NCI-H1694 treated with DMSO at 0.1 percent for 48 hours (cell line): ENCODE results near the gene SYCP2L.
"Not testable (repeated sequence)": the region's sequence is repeated elsewhere in the genome, so short reads cannot be mapped to it uniquely, and the experiment has no call there.

Experiments
- DNase-seq: peaks from one replicate; lab custom pipeline; 2025; lab: John Stamatoyannopoulos, UW

SYCP2L gene

GRCh38 chr6:10880366-10880765, 6.5 kb upstream of the SYCP2L start:
- DNase-seq: no peak

GRCh38 chr6:10882253-10882630, 4.6 kb upstream of the SYCP2L start:
- DNase-seq: not testable (repeated sequence)

DNA sequence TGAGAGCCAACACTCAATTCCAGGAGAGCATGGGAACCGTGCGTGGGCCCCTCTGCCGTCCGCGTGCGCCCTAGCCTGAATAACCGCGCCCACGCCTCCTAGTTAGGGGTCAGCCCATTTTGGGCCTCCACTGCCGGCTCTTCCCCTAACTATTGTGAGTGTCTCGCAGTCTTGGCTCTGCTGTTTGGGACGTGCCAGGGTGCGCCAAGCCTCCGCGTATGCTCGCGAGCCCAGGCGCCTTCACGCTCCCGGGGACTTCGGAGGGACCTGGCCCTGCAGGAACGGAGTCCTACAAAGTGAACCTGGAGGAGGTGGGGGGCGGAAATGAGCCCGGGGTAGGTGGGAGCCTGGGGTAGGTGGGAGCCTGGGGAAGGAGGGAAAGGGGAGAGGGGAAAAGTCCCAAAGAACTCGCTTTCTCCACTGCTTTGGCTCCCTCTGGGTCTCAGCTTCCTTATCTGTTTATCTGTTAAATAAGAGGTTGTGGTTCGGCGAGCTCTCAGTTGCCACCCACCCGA, 4.1 kb upstream of the SYCP2L start:
- no peak for DNase-seq

DNA sequence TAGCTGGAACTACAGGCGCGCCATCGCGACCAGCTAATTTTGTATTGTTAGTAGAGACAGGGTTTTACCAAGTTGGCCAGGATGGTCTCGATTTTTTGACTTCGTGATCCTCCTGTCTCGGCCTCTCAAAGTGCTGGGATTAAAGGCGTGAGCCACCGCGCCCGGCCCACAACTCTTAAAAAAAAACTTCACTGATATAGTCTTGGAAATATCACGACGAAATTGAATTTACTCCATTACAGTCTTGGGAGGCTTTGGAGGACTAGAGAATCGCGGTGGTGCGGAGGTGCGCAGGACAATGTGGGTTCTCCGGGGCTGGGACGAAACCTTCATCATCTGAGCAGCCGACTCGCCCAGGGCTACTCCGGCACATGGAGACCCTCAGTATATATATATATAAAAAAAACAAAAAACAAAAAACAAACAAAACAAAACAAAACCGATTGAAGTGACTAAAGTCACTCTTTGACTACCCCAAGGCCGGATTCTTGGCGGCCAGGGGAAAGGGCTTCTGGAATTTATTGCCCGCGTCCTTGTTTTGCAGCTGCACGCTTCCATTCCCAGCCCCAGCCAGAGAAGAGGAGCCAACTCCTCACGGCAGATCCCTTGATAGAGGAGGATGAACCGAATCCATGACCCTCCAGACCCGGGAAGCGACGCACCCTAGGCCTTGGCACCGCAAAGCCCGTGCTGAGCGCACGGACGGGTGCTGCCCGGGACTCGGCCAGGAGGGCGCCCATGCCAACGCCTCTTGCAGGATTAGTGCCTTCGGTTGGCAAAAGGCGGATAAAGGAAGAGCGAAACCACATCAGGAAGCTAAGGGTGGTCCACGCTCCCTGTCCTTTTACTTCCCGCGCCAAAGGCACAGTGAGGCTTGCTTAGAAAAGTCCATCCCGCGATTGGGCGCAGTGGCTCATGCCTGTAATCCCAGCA, 3.3 kb upstream of the SYCP2L start:
- no peak for DNase-seq

- DNase-seq: no peak
These were observed 2.4 kb upstream of the SYCP2L start for GRCh38 chr6:10884245-10884972.

GRCh38 chr6:10886365-10886690, 524 bp upstream of the SYCP2L start:
- DNase-seq: not testable (repeated sequence)

- DNase-seq: no peak
These were observed 3.3 kb downstream of the SYCP2L start for GRCh38 chr6:10890151-10890550.

GRCh38 chr6:10891960-10892359, 5.1 kb downstream of the SYCP2L start:
- DNase-seq: no peak

GRCh38 chr6:10894958-10895357, 8.1 kb downstream of the SYCP2L start:
- no peak for DNase-seq

DNA sequence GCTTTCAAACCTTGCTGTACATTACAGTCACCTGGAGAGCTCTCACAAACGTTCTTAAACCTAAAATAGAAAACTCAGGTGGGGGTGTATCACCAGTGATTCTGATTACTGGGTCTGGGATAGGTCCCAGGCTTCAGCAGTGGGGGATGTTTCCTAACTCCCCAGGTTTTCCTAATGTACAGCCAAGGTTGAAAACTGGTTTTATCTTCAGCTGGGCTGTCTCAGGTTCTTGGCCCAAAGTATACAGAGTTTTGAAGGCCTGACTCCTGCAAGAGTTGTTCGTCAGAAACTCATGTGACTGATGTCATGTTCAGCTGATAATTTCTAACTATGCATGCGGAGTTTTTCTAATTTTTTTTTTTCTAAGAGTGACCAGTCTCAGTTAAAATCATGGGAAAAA, 9.8 kb downstream of the SYCP2L start:
- no peak for DNase-seq

DNA sequence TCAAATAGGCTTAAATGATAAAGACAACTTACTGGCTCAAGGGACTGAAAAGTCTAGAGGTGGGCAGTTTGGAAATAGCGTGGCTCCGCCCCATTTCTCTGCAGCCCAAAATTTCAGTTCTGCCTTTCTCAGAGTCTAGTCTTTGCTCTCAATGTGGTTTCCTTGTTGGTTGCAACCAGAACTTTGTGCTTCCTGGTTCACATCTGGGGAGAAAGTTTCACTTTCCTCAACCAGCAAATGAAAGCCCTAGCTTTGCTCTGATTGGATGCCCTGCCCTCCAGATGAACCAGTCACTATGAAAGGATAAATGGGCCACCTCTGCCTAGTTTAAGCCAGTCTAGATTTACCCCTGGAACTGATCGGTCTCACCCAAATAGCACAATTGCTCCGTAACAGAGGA, 14.9 kb downstream of the SYCP2L start:
- DNase-seq: no peak

DNA sequence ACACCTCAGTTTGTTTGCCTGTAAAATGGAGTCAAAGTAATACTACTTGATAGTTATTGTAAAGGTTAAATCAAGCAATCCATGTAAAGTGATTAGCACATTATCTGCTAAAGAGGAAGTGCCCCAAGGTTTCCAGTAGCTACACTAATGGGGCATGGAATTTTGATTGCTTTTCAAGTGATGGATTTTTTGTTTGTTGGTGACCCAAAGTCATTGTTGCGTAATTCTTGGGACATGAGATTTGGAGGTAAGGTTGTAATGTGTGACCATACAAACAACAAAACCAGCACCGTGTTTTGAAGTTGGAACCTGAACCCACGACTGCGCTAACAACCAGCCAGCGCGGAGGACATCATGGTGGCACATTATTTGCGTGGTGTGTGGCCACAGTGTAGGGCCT, 17.2 kb downstream of the SYCP2L start:
- no peak for DNase-seq

GRCh38 chr6:10908228-10908627, 21.4 kb downstream of the SYCP2L start:
- no peak for DNase-seq

GRCh38 chr6:10919520-10919919, 32.7 kb downstream of the SYCP2L start:
- not testable (repeated sequence) for DNase-seq

- DNase-seq: no peak
These were observed 46.3 kb downstream of the SYCP2L start for GRCh38 chr6:10933126-10933525.

DNA sequence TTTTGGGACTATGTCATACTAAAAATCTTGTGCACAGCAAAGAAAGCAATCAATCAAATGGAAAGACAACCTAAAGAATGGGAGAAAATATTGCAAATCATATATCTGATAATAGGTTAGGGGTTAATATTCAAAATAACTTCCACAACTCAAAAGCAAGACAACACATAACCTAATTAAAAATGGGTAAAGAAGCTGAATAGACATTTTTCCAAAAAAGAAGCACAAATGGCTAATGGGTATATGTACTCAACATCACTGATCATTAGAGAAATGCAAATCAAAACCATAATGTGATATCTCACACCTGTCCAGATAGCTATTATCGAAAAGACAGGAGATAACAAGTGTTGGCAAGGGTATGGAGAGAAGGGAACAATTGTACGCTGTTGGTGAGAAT, 53.0 kb downstream of the SYCP2L start:
- no peak for DNase-seq

- DNase-seq: no peak
These were observed 59.0 kb downstream of the SYCP2L start for GRCh38 chr6:10945845-10946244.

DNA sequence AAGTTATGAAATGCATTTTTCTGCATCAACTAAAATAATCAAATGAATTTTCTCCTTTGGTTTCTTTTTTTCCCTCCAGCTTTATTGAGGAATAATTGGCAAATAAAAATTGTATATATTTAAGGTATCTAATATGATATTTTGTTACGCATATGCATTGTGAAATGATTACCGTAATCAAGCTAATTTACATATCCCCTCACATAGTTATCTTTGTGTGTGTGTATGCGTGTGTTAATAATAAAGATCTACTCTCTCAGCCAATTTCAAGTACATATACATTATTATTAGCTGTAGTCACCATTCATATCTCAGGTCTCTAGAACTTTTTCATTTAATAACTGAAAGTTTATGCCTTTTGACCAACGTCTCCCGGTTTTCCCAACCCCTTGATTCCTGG, 61.1 kb downstream of the SYCP2L start:
- no peak for DNase-seq

- no peak for DNase-seq
These were observed 63.0 kb downstream of the SYCP2L start for GRCh38 chr6:10949579-10950490.

GRCh38 chr6:10951675-10952282, 64.9 kb downstream of the SYCP2L start:
- peak; percentile 38 for DNase-seq

- peak; percentile 72 for DNase-seq
These were observed 67.7 kb downstream of the SYCP2L start for GRCh38 chr6:10954590-10955010.

DNA sequence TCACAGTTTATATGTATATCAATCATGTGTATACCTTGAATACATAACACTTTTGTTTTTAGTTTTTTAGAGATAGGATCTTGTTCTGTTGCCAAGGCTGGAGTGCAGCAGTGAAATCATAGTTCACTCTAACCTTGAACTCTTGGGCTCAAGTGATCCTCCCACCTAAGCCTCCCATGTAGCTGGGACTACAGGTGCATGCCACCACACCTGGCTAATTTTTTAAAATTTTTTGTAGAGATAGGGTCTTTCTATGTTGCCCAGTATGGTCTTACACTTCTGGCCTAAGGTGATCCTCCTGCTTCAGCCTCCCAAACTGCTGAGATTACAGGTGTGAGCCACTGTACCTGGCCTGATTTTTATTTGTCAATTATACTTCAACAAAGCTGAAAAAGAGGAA, 69.9 kb downstream of the SYCP2L start:
- DNase-seq: no peak
